PC-3 (cell line): ENCODE measurements around the gene PINLYP. TPM values are rescaled to one million over a fixed set of nuclear protein-coding genes. Genes with fewer than 3 reads are reported as not detected.

Experiments
- ATAC-seq: fragments of 200-7000 bp; cut with Tn5 transposase; 2 replicates; pipeline ENCODE4 v1.9.1; 2020; ENCODE audit warnings: mild to moderate bottlenecking, moderate library complexity
- BruUV-seq: library from RNA; stranded (reverse); fragments of 400-500 nt; replicated peaks from 2 replicates; lab custom pipeline; 2021; lab: Mats Ljungman, UMichigan
- CTCF ChIA-PET: fragments of 300-600 bp; sonication (Branson Sonifier 250); formaldehyde crosslinking; loops from one replicate; lab custom pipeline; 2022; ENCODE audit warnings: antibody characterized with exemption; lab: Charles Lee
- POLR2A ChIA-PET: fragments of 300-600 bp; sonication (Branson Sonifier 250); formaldehyde crosslinking; loops from one replicate; lab custom pipeline; 2022; ENCODE audit warnings: antibody characterized with exemption; ENCODE audit not compliant: unreplicated experiment; lab: Charles Lee
- DNase-seq: peaks from one replicate; pipeline ENCODE4 v3.0.0-alpha.2; 2015
- H2AFZ ChIP-seq: fragments of 300-600 bp; sonication (generic); 2 replicates; pipeline ENCODE4 v1.6.0; 2016; ENCODE audit warnings: antibody characterized with exemption, low read length
- H3F3A ChIP-seq: fragments of 300-600 bp; sonication (generic); one replicate; pipeline ENCODE4 v1.6.0; 2017; ENCODE audit warnings: antibody characterized with exemption, low read length, control low read depth, mild to moderate bottlenecking; ENCODE audit not compliant: unreplicated experiment
- H3K27ac ChIP-seq: fragments of 300-600 bp; sonication (generic); 2 replicates; pipeline ENCODE4 v1.5.1; 2016; ENCODE audit warnings: mild to moderate bottlenecking, low read length
- H3K27me3 ChIP-seq: fragments of 300-600 bp; sonication (generic); 2 replicates; pipeline ENCODE4 v1.6.1; 2016; ENCODE audit warnings: low read length, mixed read lengths
- H3K36me3 ChIP-seq: fragments of 300-600 bp; sonication (generic); 2 replicates; pipeline ENCODE4 v1.6.1; 2016; ENCODE audit warnings: low read depth, mixed run types, low read length, mixed read lengths
- H3K4me1 ChIP-seq: fragments of 300-600 bp; sonication (generic); 2 replicates; pipeline ENCODE4 v1.5.1; 2016; ENCODE audit warnings: low read length; ENCODE audit not compliant: insufficient read depth
- H3K4me2 ChIP-seq: fragments of 300-600 bp; sonication (generic); 2 replicates; pipeline ENCODE4 v1.6.0; 2016; ENCODE audit warnings: low read length
- H3K4me3 ChIP-seq: fragments of 300-600 bp; sonication (generic); 2 replicates; pipeline ENCODE4 v1.5.1; 2016; ENCODE audit warnings: mild to moderate bottlenecking, low read length, mixed read lengths
- H3K79me2 ChIP-seq: fragments of 300-600 bp; sonication (generic); 2 replicates; pipeline ENCODE4 v1.6.1; 2017; ENCODE audit warnings: low read length, mixed read lengths
- H3K9ac ChIP-seq: fragments of 300-600 bp; sonication (generic); 2 replicates; pipeline ENCODE4 v1.6.0; 2016; ENCODE audit warnings: mild to moderate bottlenecking, low read length
- H3K9me2 ChIP-seq: fragments of 300-600 bp; sonication (generic); replicated peaks from 2 replicates; pipeline ENCODE4 v1.6.1; 2016; ENCODE audit warnings: mixed run types, low read length, mixed read lengths
- H3K9me3 ChIP-seq: fragments of 300-600 bp; sonication (generic); 2 replicates; pipeline ENCODE4 v1.6.1; 2016; ENCODE audit warnings: low read length, mixed read lengths
- H4K20me1 ChIP-seq: fragments of 300-600 bp; sonication (generic); 2 replicates; pipeline ENCODE4 v1.6.1; 2016; ENCODE audit warnings: low read length, mixed read lengths
- CTCF ChIP-seq: fragments of 300-600 bp; sonication (generic); conservative IDR thresholded peaks from 2 replicates; pipeline ENCODE4 v1.5.1; 2017; ENCODE audit warnings: antibody characterized with exemption, low read depth, mild to moderate bottlenecking, low read length
- EZH2 ChIP-seq: fragments of 300-600 bp; sonication (generic); IDR thresholded peaks from one replicate; pipeline ENCODE4 v1.6.1; 2017; ENCODE audit warnings: antibody characterized with exemption, mild to moderate bottlenecking, low read length; ENCODE audit not compliant: unreplicated experiment
- EZH2phosphoT487 ChIP-seq: fragments of 300-600 bp; sonication (generic); IDR thresholded peaks from 2 replicates; pipeline ENCODE4 v1.6.1; 2018; ENCODE audit warnings: mild to moderate bottlenecking, antibody characterized with exemption, low read length, borderline replicate concordance
- intact Hi-C: fragments of 100-400 bp; cut with micrococcal nuclease; formaldehyde crosslinking; loops from 2 replicates; pipeline ENCODE4 v1.9.0; 2023
- total RNA-seq: library from RNA; depleted of rRNA; stranded (reverse); fragments of >200 nt; gene quantifications from 2 replicates; pipeline ENCODE4 v1.2.3, GENCODE V29; 2014

The PINLYP gene
- total RNA-seq, 1 experiment from 2014 or later, result 0.18 TPM

GRCh38 chr19:43534816-43535761 is 40.5 kb upstream of the PINLYP start:
- no peak overlapping the region for H3K27ac ChIP-seq
- peak; percentile 17 for DNase-seq
- H3K9ac ChIP-seq, result no peak overlapping the region
- H3K27me3 ChIP-seq, result no peaks in the 10 kb centered on the region
- intact Hi-C loops, result loop anchor here (2.0 kb wide), 1 partner anchor 60 kb away; no protein-coding TSS in a partner anchor
- no peaks in the 10 kb centered on the region for H3K9me2 ChIP-seq
- peak overlapping the region; percentile 90; the same call in 1 of the 2 replicates for H3K4me2 ChIP-seq
- CTCF ChIA-PET, result interaction anchor here (0.5 kb wide), 1 partner anchor 134 kb away, joined by 14 read pairs; no protein-coding TSS in a partner anchor
- H3F3A ChIP-seq, result no peaks in the 10 kb centered on the region
- peaks cover 9% of the 10 kb centered on the region for H3K4me1 ChIP-seq
- H3K4me3 ChIP-seq, result no peak overlapping the region
- no peaks in the 10 kb centered on the region for H3K79me2 ChIP-seq
- peak; percentile 49 for TF ChIP-seq CTCF
- TF ChIP-seq EZH2, result no peak
- TF ChIP-seq EZH2phosphoT487, result no peak
- BruUV-seq, result no TSS peak
- H4K20me1 ChIP-seq, result no peaks in the 10 kb centered on the region
- H3K9me3 ChIP-seq, result no peaks in the 10 kb centered on the region
- ATAC-seq, result no peak
- H2AFZ ChIP-seq, result no peak overlapping the region
- peaks cover 4% of the 10 kb centered on the region; the same call in 1 of the 2 replicates for H3K36me3 ChIP-seq
- POLR2A ChIA-PET, result no interaction called here

- H3K9me3 ChIP-seq, result no peaks in the 10 kb centered on the region
- ATAC-seq (no peak), DNase-seq (no peak)
- no peak overlapping the region for H3K27ac ChIP-seq
- no peak overlapping the region for H3K4me3 ChIP-seq
- no peaks in the 10 kb centered on the region for H4K20me1 ChIP-seq
- no peaks in the 10 kb centered on the region for H3K79me2 ChIP-seq
- H3K9me2 ChIP-seq, result no peaks in the 10 kb centered on the region
- intact Hi-C loops, result no loop called here
- ChIA-PET POLR2A (no interaction called here), CTCF (no interaction called here)
- H3K36me3 ChIP-seq, result peaks cover 7% of the 10 kb centered on the region
- no peak overlapping the region for H2AFZ ChIP-seq
- H3K4me2 ChIP-seq, result no peak overlapping the region
- no TSS peak for BruUV-seq
- H3K9ac ChIP-seq, result no peak overlapping the region
- H3F3A ChIP-seq, result no peaks in the 10 kb centered on the region
- H3K27me3 ChIP-seq, result no peaks in the 10 kb centered on the region
- TF ChIP-seq EZH2 (no peak), CTCF (no peak), EZH2phosphoT487 (no peak)
- H3K4me1 ChIP-seq, result no peaks in the 10 kb centered on the region
Observed at GRCh38 chr19:43538922-43539321, 36.7 kb upstream of the PINLYP start.

GRCh38 chr19:43540381-43540780 is 35.2 kb upstream of the PINLYP start:
- CTCF ChIA-PET, result no interaction called here
- Histone ChIP-seq H3F3A (no peaks in the 10 kb centered on the region), H2AFZ (no peak overlapping the region), H3K79me2 (no peaks in the 10 kb centered on the region), H3K36me3 (peaks cover 7% of the 10 kb centered on the region), H3K27me3 (no peaks in the 10 kb centered on the region), H3K27ac (no peak overlapping the region), H3K9me2 (no peaks in the 10 kb centered on the region), H3K4me3 (no peak overlapping the region), H3K9me3 (no peaks in the 10 kb centered on the region), H4K20me1 (no peaks in the 10 kb centered on the region), H3K9ac (no peak overlapping the region), H3K4me2 (no peak overlapping the region), H3K4me1 (no peaks in the 10 kb centered on the region)
- DNase-seq (no peak), ATAC-seq (no peak)
- no TSS peak for BruUV-seq
- POLR2A ChIA-PET, result no interaction called here
- intact Hi-C loops, result no loop called here
- TF ChIP-seq CTCF (no peak), EZH2phosphoT487 (no peak), EZH2 (no peak)
